HG03520 (cell line): ENCODE measurements around the gene NANOGP8.
"Not testable (repeated sequence)": the region's sequence is repeated elsewhere in the genome, so short reads cannot be mapped to it uniquely, and the experiment has no call there.

Experiments used
- ATAC-seq: cut with Tn5 transposase; IDR thresholded peaks from one replicate; pipeline ENCODE4 v1.9.1; 2021; ENCODE audit warnings: mild to moderate bottlenecking, moderate library complexity; ENCODE audit not compliant: unreplicated experiment

The NANOGP8 gene

DNA sequence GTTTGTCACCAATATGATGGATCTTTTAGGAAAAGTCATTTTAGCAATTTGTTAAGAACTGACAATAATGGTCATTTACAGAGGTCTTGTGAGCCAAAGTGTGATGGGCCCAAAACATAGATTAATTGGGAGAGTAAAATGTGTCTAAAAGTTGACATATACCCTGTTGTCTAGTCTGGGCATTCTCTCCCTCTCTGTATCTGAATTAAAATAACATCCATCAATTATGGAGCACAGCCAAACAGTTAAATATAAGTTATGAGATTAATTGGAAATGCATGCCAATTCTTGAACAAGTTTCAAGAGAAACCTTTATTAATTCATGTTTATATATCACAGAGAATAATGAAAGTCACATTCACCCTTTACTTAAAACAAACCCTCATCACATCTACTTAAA lies 13.6 kb upstream of the NANOGP8 start:
- no peak for ATAC-seq

DNA sequence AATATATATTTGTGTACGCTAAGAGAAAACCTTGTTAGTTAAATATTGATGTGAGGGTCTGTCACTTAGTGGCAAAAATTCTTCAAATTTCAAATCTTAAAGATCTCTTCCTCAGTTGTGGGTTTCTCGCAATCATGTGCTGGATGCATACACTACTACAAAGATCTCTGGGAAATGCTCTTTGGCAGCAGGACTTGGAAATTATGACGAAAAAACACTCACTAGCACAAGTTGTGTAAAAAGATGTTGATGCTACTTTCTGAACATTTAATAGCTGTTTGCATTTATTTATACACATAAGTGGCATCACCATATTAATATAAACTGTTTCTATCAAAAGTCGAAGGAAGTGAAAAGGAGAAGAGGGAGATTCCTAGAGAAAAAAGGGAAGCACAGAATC lies 10.8 kb upstream of the NANOGP8 start:
- no peak for ATAC-seq

DNA sequence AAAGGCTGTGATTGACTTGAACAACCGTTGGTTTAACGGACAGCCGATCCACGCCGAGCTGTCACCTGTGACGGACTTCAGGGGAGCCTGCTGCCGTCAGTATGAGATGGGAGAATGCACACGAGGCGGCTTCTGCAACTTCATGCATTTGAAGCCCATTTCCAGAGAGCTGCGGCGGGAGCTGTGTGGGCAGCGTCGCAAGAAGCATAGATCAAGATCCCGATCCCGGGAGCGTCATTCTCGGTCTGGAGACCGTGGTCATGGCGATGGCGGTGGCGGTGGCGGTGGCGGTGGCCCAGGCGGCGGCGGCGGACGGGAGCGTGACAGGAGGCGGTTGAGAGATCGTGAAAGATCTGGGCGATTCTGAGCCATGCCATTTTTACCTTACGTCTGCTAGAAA lies 7.8 kb upstream of the NANOGP8 start:
- no peak for ATAC-seq

DNA sequence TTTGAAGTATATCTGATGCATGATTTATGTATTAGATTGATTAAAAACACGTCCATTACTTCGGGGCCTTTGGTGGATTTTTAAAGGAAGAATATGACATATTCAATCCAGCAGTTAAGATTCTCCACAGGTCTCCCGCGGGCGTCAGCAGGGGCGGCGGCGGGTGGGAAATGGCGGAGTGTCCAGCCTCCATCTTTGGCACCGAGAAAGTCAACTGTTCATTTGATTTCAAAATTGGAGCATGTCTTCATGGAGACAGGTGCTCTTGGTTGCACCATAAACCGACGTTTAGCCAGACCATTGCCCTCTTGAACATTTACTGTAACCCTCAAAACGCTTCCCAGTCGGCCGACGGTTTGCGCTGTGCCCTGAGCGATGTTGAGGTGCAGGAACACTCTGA lies 7.2 kb upstream of the NANOGP8 start:
- ATAC-seq = no peak

DNA sequence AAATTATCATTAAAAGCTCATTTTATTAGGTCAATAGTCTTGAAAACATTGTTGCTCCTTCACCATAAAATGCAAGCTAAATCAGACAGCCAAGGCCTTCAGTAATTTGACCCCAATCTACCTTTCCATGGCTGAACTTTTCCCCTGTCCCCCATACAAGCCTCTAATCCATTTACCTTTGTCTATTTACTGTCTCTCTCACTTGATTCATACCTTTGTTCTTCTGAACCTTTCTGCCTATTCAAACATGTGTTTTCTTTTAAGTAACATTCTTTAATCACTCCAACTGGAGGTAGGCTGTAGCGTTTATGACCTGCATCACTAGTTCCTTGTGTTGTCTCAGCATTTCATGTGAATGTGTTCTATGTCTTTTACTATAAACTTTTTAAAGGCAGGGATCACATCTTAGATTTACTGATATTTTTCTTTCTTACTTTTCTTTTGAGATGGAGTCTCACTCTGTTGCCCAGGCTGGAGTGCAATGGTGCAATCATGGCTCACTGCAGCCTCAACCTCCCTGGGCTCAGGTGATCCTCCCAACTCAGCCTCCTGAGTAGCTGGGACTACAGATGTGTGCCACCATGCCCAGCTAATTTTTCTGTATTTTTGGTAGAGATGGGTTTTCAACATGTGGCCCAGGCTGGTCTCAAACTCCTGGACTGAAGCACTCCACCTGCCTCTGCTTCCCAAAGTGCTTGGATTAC lies 5.2 kb upstream of the NANOGP8 start:
- no peak for ATAC-seq

DNA sequence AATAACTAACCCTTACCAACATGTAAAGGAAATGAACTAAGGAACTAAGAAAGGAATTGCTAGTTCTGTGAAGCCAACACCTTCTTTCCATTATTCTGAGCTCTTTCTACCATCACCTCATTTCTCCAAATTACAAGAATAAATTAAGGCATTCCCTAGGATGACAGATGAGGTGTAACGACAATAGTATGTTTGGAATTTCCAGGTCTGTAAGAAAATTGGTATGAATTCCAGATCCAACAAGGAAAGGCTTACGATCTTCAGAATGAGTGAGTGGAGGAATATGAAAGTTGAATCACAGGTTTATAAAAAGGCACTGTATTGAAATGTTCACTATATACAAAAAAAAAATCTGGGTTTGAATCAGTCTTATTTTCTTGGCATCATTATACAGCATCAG lies 4.5 kb upstream of the NANOGP8 start:
- no peak for ATAC-seq

DNA sequence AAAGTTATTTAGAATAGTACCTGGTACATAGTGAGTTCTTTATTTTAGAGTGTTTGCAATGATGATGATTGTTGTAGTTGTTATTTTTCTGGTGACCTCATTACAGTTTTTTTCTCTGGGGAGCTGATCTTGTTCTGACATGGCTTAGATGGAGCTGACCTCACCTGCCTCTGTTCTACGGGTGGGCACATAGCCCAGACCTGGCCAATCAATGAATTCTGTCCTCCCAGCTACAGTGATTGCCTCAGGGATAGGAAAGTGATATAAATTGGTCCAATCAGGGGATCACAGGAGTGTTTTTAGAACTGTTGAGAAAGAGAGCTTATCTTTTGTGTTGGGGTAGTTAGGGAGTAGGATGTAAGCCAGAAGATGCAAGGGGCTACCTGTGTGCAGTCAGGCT lies 3.2 kb upstream of the NANOGP8 start:
- ATAC-seq = no peak

DNA sequence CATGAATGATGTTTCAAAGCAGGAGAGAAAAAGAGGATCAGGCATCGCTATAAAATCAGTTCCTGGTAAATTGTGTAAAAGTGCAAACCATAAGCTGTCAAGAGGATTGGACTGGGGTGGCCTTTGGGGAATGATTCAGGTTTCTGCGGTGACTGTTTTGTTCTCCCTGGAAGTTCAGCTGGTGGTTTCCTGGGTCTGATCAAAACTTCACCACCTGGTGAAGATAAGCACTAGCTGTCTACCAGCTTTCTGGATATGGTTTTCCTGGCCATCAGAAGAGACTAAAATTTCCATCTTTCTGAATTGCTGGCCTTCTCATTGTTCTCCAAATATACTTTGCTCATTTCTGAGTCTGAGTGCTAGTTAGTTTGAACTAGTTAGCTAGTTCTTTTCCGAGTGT lies 2.7 kb upstream of the NANOGP8 start:
- no peak for ATAC-seq

DNA sequence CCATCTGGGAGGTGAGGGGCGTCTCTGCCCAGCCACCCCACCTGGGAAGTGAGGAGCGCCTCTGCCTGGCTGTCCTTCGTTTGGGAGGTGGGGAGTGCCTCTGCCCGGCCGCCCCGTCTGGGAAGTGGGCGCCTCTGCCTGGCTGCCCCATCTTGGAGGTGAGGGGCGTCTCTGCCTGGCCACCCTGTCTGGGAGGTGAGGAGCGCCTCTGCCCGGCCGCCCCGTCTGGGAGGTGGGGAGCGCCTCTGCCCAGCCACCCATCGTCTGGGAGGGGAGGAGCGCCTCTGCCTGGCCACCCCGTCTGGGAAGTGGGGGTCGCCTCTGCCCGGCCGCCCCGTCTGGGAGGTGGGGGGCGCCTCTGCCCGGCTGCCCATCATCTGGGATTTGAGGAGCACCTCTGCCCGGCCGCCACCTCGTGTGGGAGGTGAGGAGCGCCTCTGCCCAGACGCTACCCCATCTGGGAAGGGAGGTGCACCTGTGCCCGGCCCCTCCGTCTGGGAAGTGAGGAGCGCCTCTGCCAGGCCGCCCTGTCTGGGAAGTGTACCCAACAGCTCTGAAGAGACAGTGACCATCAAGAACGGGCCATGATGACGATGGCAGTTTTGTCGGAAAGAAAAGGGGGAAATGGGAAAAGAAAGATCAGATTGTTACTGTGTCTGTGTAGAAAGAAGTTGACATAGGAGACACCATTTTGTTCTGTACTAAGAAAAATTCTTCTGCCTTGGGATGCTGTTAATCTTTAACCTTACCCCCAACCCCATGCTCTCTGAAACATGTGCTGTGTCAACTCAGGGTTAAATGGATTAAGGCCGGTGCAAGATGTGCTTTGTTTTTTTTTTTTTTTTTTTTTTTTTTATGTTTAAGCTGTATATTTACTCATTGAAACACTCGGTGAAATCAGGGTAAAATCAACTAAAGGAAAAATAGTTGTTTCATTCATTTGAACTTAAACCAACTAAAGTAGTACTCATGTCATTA lies 2.4 kb downstream of the NANOGP8 start:
- ATAC-seq = not testable (repeated sequence)

DNA sequence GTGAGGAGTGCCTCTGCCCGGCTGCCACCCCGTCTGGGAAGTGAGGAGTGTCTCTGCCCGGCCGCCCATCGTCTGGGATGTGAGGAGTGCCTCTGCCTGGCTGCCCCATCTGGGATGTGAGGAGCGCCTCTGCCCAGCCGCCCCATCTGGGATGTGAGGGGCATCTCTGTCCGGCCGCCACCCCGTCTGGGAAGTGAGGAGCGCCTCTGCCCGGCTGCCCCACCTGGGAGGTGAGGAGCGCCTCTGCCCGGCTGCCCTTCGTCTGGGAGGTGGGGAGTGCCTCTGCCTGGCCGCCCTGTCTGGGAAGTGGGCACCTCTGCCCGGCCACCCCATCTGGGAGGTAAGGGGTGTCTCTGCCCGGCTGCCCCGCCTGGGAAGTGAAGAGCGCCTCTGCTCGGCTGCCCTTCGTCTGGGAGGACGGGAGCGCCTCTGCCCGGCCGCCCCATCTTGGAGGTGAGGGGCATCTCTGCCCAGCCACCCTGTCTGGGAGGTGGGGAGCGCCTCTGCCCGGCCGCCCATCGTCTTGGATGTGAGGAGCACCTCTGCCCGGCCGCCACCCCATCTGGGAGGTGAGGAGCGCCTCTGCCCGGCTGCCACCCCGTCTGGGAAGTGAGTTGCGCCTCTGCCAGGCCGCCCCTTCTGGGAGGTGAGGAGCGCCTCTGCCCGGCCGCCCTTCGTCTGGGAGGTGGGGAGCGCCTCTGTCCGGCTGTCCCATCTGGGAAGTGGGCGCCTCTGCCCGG lies 3.3 kb downstream of the NANOGP8 start:
- not testable (repeated sequence) for ATAC-seq

DNA sequence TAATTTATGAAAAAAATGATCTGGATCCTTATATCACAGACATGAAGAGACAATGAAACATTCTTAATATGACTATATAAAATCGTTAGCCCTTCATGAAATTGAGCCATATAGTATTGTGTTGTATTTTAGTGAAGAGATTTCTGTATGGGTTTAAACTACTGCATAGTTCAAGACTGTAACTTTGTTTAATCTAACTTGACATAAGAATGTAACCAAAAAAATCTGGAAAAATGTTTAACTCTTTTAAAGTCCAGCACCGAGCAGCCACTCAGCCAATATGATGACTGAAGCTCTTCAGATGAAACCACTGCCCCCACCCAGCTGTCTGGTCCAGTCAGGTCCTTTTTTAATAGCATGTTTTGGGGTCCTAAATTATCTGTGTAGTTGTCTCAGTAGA lies 4.9 kb downstream of the NANOGP8 start:
- no peak for ATAC-seq

DNA sequence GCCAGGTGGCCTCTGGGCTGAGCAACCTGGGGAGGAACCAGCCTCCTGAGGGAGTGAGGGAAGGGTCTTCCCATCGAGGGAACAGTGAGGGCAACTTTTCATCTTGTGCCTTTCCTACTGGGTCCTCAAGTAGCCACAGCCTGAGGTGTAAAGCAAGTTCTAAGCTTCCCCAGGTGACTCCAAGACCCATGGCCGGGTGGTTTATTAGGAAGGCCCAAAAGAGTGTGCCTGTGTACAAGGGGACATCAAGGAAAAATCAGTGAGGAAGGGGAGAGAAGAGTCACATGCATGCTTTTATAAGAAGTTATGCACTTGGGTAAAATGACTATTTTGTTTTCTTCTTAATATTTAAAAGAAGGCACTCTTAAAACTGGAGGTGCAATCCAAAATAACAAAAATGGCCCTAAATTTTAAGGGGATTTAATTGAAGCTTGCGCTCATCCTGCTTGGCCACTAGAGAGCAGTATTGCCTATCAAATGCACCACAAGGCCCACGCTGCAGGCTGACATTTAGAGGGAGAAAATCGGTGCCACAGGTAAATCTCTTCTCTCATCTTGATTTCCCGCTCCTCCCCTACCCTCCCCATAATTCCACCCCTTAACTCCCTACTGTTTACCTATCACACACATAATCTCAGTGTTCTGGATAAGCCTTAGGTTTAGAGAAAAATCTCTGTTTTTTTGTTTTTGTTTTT lies 6.7 kb downstream of the NANOGP8 start:
- ATAC-seq = no peak

DNA sequence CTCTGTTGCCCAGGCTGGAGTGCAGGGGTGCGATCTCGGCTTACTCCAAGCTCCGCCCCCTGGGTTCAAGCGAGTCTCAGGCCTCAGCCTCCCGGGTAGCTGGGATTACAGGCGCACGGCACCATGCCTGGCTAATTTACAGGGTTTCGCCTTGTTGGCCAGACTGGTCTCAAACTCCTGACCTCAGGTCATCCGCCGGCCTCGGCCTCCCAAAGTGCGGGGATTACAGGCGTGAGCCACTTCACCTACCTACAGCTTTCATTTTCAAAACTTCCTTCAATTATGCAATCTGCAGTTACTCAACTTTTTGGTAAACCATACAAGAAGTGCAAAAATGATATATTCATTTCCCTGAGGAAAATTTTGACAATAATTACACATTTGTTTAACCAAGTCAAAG lies 14.0 kb downstream of the NANOGP8 start:
- ATAC-seq = no peak

DNA sequence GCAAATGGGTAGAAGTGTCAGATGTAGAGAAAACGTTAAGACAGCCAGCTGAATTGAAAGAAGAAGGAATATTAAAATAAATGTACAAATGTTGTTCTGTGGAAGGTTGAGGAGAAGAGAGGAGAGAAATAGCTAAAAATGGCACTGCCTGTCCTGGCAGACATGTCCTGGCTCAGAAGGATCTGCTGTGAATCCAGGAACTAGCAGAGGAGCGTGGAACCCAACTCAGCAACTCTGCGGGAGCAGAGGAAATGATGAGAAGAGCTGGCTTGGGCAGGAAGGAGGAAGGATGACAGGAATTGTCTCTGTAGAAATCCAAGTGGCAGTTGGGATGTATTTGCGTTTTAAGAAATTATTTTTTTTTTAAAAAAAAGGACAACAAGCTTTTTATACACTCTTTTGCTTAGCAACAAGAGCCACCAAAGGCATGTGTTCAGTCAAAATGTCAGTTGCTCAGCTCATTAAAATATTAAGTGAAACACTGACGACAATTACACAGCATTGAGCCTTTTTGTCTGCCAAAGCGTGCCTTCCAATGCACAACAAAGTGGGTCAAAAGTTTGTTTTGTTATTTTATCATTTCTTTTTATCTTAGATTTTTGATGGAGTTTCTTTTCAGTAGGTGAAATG lies 16.1 kb downstream of the NANOGP8 start:
- no peak for ATAC-seq

DNA sequence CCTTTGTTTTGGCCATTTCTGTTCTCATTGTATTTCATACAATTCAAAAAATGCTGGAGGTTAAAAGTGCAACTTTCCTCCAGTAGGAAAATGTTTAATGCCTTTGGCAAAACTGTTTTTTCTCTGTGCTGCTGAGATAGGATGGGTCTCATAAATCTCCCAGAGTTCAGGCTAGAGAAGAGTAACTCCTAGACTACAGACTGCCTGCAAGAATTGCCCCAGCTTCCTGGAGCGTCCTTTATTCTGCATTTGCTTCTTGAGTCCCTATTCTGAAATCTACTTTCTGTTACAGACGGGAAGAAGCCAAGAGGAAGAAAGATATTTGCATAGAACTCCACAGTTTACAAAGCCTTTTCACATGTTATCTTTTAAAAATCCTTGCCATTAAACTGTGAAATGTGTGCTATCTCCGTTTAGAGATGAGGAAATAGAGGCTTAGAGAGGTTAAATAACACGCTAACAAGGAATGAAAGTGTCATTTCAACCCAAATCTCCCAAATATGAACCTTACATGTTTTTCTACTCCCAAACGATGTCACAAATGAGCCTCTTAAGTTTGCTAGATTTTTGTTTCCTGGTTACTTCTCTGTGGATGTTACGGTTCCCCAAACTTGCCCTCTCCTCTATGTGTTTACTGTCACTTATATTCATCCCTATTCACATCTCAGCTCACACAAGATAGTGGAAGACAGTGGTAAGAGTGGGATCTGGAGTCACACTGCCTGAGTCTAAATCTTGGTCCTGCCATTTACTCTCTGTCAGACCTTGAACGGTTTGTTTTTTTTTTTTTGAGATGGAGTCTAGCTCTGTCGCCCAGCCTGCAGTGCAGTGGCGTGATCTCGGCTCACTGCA lies 17.4 kb downstream of the NANOGP8 start:
- ATAC-seq = no peak

DNA sequence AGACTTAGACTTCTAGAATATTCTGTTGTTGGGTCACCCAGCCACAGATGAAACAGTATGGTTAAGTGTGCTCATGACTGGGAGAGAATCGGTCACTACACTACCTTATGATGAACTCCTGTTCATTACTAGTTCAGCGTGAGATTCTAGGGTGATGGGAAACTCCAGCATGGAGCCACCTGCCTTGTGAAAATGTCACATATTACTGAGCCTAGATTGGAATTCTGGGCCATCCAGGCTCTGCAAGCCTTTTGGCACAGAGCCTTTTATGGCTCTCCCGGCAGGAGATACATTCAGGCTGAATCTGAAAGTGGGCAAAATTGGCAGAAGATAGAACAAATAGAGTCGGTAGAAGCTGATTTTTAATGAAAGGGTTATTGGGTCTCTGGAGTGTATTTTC lies 19.0 kb downstream of the NANOGP8 start:
- ATAC-seq = no peak

DNA sequence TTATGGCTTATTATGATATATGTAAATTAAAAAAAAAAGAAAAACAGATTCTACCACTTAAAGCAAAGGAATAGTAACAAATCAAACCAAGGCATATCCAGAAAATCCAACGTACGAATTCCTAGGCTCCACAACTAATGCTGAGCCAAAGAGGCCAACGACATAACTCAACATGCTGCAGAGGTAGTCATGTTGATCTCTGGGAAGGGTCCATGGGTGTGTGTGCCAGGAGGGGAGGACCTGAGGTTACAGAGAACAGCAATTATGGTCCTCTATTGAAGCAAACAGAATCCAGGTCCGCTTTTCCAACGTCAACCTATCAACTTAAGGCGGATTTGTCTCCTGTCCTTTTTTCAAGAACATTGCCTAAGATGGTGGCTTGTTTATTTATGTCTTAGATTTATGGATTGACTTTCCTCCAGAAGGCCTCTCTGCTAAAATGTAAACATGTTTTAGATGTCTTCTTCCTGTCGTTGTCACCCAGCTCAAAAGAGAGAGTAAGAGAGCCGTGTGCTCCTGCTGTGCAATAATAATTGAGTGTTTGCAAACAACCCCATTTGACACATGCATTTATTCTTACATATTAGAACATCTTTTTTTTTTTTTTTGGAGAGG lies 20.4 kb downstream of the NANOGP8 start:
- ATAC-seq = no peak

DNA sequence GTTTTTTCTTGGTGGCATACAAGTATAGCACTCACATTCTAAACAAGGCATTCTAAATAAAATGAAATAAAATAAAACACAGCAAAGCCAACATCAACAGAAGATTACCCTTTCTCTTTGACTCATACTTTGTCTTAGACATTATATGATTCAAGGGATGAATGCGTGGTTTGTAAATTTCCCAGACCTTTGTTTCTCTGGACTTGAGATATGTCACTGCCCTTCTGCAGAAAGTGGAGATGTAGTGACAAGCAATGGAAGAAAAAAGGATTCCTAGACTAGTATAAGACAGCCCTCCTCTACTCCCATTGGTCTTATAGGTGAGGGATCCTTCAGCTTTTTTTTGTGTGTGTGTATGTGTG lies 22.4 kb downstream of the NANOGP8 start:
- ATAC-seq = no peak
